GM21515 (cell line): ENCODE measurements around the gene TRIO.
A peak's percentile ranks its signal among the peaks of the same experiment; 100 is the strongest.

Experiments
- ATAC-seq: cut with Tn5 transposase; IDR thresholded peaks from one replicate; pipeline ENCODE4 v1.9.1; 2021; ENCODE audit not compliant: unreplicated experiment

TRIO gene

GRCh38 chr5:14310901-14311300, 167.8 kb downstream of the TRIO start:
- ATAC-seq: no peak

- ATAC-seq: no peak
Measured at GRCh38 chr5:14313986-14314690, 171.0 kb downstream of the TRIO start.

DNA sequence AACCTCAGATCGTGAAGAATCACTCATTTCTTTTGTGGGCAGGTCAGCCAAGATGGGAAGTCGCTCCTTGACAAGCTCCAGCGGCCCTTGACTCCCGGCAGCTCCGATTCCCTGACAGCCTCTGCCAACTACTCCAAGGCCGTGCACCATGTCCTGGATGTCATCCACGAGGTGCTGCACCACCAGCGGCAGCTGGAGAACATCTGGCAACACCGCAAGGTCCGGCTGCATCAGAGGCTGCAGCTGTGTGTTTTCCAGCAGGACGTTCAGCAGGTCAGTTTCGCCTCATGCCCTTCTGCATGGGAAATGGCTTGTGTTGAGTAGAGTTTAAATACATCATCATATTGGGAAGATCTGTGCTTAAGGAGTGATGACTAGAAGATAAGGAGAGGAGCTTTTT, 173.3 kb downstream of the TRIO start:
- ATAC-seq: no peak

DNA sequence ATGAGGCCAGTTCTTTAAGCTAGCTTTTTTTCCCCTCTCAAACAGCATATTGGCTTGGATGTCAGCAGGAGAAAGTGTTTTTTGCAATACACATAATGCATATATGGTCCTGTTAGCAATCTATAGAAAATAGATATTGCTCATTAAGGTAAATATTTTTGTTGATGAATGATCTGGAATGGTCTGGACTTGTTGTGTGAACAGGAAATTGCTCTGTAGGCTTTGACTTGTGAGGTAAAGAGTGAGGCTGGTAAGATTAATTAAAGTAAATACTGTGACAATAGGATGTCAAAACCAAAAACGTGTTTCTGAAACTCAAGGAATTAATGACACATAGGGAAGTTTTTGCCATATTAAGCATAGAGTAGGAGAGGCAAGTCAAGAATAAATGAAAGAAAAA, 176.0 kb downstream of the TRIO start:
- ATAC-seq: no peak

DNA sequence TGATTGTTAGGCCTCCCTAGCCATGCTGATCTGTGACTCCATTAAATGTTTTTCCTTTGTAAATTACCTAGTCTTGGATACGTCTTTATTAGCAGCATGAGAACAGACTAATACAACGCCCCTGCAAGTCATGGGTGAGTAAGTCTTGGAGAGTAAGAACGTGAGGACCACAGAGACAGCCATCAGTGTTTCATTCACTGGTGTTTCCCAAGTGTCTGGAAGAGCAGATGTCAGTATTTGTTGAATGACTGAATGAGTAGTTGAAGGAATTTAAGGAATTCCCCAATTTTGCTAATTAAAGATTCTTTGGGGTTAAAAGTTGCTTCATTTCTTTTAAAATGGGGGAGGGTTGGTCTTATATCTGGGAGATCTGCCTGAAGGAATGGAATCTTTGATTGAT, 178.8 kb downstream of the TRIO start:
- ATAC-seq: no peak

DNA sequence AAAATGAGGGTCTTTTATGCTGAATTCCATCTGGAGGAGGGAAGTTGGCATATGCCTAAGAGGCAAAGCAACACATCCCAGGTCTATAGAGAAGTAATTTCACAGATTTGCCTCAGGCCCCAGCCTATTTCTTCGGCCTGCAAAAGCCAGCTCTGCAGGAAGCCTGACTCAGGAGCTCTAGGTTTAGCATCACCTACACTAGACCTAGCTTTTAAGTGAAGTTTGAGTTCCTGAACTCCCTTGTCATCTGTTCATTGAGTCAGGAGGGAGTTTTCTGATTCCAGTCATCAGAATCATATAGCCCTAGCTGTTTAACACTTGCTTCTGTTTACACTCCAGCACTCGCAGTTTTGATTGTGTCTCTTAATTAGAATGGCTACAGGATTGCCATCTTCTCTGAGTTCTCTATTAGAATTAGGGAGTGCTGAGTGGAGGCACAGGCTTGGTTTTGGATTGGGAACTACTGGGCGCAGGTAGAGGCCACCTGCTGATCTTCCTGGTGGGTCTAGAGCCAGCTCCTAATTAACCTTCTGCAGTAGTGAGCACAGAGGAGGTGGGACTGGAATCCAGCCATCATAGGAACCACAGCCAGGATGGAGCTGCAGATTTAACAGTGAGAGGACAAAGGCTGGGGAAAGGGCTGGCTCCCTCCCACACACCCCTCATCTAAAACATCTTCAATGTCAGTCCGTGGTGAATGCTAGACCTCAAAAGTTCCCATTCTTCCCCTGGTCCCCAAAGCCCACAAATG, 179.5 kb downstream of the TRIO start:
- ATAC-seq: no peak

GRCh38 chr5:14323466-14323865, 180.3 kb downstream of the TRIO start:
- ATAC-seq: no peak

DNA sequence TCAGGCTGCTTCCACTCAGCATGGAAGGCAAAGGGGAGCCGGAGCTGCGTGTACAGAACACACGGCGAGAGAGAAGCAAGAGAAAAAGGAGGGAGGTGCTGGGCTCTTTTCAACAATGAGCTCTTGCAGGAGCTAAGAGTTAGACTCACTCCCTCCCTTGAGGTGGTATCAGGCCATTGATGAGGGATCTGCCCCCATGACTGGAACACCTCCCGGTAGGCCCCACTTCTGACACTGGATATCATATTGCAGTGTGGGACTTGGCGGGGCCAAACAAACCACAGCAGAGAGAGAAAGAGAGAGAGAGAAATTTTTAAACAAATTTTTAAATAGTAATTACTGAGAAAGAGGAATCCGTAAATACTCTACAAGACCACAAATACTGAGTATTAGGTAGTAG, 182.2 kb downstream of the TRIO start:
- ATAC-seq: no peak

- ATAC-seq: no peak
Measured at GRCh38 chr5:14326035-14326903, 183.1 kb downstream of the TRIO start.

- no peak for ATAC-seq
Measured at GRCh38 chr5:14327624-14328023, 184.5 kb downstream of the TRIO start.

DNA sequence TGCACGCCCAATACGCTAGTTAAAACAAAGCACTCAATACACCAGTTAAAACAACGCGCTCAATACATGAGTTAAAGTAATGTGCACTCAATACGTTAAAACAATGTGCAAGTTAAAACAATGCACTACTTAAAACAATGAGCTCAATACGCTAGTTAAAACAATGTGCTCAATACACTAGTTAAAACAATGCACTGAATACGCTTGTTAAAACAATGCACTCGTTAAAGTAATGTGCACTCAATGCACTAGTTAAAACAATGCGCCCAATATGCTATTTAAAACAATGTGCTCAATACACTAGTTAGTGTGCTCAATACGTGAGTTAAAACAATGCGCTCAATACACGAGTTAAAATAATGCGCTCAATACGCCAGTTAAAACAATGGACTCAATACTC, 185.0 kb downstream of the TRIO start:
- no peak for ATAC-seq

DNA sequence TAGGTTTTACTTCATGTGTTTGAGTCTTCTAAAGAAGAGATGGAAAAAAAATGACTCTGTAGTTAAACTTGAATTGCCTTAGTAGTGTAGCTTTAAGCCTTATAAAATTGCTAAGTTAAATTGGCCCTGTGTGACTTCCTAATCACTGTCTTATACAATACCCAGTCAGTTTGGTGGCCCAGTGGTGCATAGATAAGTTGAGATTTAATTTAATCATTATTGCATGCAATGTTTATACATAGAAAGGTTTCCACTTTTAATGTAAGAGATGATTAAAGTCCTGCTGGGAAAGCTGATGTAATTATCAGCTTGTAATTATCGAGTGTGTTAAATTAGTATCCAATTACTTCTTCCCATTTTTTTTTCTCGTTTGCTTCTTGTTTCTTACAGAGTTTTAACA, 187.1 kb downstream of the TRIO start:
- no peak for ATAC-seq

GRCh38 chr5:14330729-14331385, 187.7 kb downstream of the TRIO start:
- no peak for ATAC-seq

GRCh38 chr5:14331386-14331781, 188.2 kb downstream of the TRIO start:
- peak; percentile 56 for ATAC-seq

DNA sequence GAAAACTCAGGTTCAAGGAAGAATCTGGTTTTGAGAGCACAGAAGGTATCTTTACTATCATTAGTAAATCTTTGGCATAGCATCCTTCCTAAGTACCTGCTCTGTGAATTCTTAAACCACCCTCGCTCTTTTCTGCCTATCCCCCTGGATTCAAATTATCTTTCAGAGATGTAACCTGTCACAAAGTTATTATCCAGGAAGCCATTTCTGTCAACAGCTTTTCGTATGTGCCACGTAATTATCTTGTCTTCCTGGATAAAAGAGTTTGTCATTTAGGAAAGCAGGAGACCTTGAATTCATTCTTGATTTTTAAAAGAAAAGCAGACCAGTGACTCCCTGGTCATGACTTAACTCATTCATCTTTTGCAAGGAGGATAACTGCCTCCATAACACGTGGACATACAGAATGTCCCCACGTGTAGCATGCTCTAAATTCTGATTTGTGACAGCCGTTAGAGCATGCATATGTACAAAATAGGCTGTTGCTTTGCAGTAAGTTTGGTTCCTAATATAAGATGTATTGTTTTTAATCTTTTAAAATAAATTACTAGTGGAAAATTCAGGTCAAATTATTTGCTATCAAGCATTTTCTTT, 189.0 kb downstream of the TRIO start:
- no peak for ATAC-seq

GRCh38 chr5:14332746-14333145, 189.6 kb downstream of the TRIO start:
- ATAC-seq: no peak

DNA sequence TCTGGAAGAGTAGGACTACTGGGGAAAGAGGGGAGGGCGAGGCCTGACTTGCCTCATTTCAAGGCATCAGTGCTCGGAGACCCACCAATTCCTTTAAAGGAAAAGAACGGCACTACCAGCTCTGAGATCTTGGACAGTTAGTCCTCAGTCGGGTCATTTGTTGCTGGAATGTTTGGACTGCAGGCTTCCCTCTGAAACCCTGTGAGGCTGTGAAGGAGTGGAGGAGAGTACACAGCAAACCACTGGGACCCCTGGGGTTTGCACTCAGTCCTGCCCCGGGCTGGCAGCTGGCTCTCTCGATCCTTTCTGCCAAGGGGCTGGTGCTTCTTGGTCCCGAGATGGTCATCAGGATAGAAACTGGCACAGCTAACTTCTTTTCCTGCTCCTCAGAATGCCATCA, 194.5 kb downstream of the TRIO start:
- no peak for ATAC-seq

GRCh38 chr5:14339468-14339867, 196.3 kb downstream of the TRIO start:
- ATAC-seq: no peak

- ATAC-seq: peak; percentile 8
Measured at GRCh38 chr5:14341571-14342230, 198.6 kb downstream of the TRIO start.

DNA sequence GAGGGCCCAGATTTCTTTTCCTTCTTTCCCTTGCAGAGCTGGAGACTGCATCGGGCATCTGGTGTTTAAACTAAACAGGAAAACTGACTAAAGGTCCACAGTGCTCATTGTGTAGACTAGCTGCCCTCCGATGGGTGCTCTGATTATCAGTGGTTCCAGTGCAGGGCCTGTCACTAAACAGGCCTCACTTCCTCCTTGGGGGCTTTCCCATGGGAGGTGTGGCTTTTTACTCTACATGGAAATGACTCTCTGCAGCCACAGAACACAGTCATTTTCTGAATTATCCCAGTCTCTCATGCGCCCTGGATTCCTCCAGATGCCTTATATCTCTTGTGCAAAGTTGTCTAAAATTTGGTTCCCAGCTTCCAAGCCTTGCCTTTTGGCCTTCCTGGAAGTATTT, 199.2 kb downstream of the TRIO start:
- ATAC-seq: peak; percentile 92
